ENCODE measurements around the gene SNX3. TPM values are rescaled to one million over a fixed set of nuclear protein-coding genes. Genes with fewer than 3 reads are reported as not detected.
"Not testable (repeated sequence)": the region's sequence is repeated elsewhere in the genome, so short reads cannot be mapped to it uniquely, and the experiment has no call there.

Gene SNX3
- total RNA-seq, 1 experiment from 2014 or later: 102 TPM

DNA sequence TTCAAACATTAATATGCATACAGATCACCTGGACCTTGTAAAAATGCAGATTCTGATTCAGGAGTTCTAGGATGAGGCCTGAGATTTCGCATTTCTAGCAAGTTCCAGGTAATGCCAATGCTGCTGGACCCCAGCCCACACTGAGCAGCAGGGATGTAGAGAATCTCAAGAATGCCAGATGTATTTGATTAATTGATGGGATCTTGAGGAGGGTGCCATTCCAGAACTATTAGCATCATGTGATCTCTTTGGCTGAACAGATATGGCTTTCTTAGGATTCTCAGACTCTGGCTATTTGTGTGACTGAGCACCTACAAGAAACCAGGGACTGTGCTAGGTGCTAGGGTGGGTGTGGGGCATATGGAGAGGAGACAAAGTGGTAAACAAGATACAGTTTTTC lies 16.5 kb upstream of the SNX3 start:
- Histone ChIP-seq H3K4me2 (no peak overlapping the region), H3K27me3 (ENCODE audit: insufficient read depth, low read depth) (no peaks in the 10 kb centered on the region), H3K27ac (no peak overlapping the region), H3K36me3 (ENCODE audit: low read depth) (no peaks in the 10 kb centered on the region), H3K9me2 (ENCODE audit: insufficient read depth) (peaks cover 5% of the 10 kb centered on the region), H3K4me1 (replicated peaks; ENCODE audit: insufficient read depth) (no peaks in the 10 kb centered on the region), H3F3A (ENCODE audit: insufficient read depth, low read depth) (no peaks in the 10 kb centered on the region), H3K4me3 (no peak overlapping the region), H3K9me3 (ENCODE audit: insufficient read depth, low read depth) (no peaks in the 10 kb centered on the region), H3K79me2 (ENCODE audit: low read depth) (no peaks in the 10 kb centered on the region), H2AFZ (no peak overlapping the region), H4K20me1 (ENCODE audit: insufficient read depth) (no peaks in the 10 kb centered on the region)
- intact Hi-C loops (cut with micrococcal nuclease; ENCODE audit: unreplicated experiment): no loop called here
- DNase-seq: no peak
- no TSS peak for BruUV-seq (replicated peaks)
- ChIA-PET CTCF (no interaction called here), POLR2A (ENCODE audit: unreplicated experiment) (no interaction called here)
- TF ChIP-seq, protein P1, sequence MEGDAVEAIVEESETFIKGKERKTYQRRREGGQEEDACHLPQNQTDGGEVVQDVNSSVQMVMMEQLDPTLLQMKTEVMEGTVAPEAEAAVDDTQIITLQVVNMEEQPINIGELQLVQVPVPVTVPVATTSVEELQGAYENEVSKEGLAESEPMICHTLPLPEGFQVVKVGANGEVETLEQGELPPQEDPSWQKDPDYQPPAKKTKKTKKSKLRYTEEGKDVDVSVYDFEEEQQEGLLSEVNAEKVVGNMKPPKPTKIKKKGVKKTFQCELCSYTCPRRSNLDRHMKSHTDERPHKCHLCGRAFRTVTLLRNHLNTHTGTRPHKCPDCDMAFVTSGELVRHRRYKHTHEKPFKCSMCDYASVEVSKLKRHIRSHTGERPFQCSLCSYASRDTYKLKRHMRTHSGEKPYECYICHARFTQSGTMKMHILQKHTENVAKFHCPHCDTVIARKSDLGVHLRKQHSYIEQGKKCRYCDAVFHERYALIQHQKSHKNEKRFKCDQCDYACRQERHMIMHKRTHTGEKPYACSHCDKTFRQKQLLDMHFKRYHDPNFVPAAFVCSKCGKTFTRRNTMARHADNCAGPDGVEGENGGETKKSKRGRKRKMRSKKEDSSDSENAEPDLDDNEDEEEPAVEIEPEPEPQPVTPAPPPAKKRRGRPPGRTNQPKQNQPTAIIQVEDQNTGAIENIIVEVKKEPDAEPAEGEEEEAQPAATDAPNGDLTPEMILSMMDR (conservative IDR thresholded peaks at IDR 0.05): no peak
- TF ChIP-seq EZH2 (IDR thresholded peaks at IDR 0.05; ENCODE audit: low read depth): no peak

- Histone ChIP-seq H3K27me3 (ENCODE audit: insufficient read depth, low read depth) (no peaks in the 10 kb centered on the region), H3K27ac (no peak overlapping the region), H3K4me1 (replicated peaks; ENCODE audit: insufficient read depth) (no peaks in the 10 kb centered on the region), H3K9me2 (ENCODE audit: insufficient read depth) (peaks cover under 1% of the 10 kb centered on the region; the same call in 1 of the 2 replicates), H3K36me3 (ENCODE audit: low read depth) (no peaks in the 10 kb centered on the region), H4K20me1 (ENCODE audit: insufficient read depth) (no peaks in the 10 kb centered on the region), H2AFZ (no peak overlapping the region), H3K9me3 (ENCODE audit: insufficient read depth, low read depth) (no peaks in the 10 kb centered on the region), H3K4me2 (no peak overlapping the region), H3F3A (ENCODE audit: insufficient read depth, low read depth) (no peaks in the 10 kb centered on the region), H3K4me3 (no peak overlapping the region), H3K79me2 (ENCODE audit: low read depth) (no peaks in the 10 kb centered on the region)
- intact Hi-C loops (cut with micrococcal nuclease; ENCODE audit: unreplicated experiment): no loop called here
- ChIA-PET POLR2A (ENCODE audit: unreplicated experiment) (interaction anchor here (0.7 kb wide), 1 partner anchor 68 kb away, joined by 4 read pairs; no protein-coding TSS in a partner anchor), CTCF (no interaction called here)
- BruUV-seq (replicated peaks): no TSS peak
- no peak for DNase-seq
- no peak for TF ChIP-seq EZH2 (IDR thresholded peaks at IDR 0.05; ENCODE audit: low read depth)
- TF ChIP-seq, protein P1 (conservative IDR thresholded peaks at IDR 0.05): no peak
These were observed 15.1 kb upstream of the SNX3 start for GRCh38 chr6:108275976-108276375.

GRCh38 chr6:108274546-108274945 lies 13.7 kb upstream of the SNX3 start:
- H4K20me1 ChIP-seq (ENCODE audit: insufficient read depth): no peaks in the 10 kb centered on the region
- TF ChIP-seq EZH2 (IDR thresholded peaks at IDR 0.05; ENCODE audit: low read depth): no peak
- TF ChIP-seq, protein P1 (conservative IDR thresholded peaks at IDR 0.05): no peak
- intact Hi-C loops (cut with micrococcal nuclease; ENCODE audit: unreplicated experiment): no loop called here
- no peak overlapping the region for H3K4me2 ChIP-seq
- ChIA-PET CTCF (no interaction called here), POLR2A (ENCODE audit: unreplicated experiment) (no interaction called here)
- no TSS peak for BruUV-seq (replicated peaks)
- DNase-seq: no peak
- no peaks in the 10 kb centered on the region for H3F3A ChIP-seq (ENCODE audit: insufficient read depth, low read depth)
- no peak overlapping the region for H3K4me3 ChIP-seq
- H3K27ac ChIP-seq: no peak overlapping the region
- no peak overlapping the region for H2AFZ ChIP-seq
- H3K9me3 ChIP-seq (ENCODE audit: insufficient read depth, low read depth): no peaks in the 10 kb centered on the region
- no peaks in the 10 kb centered on the region for H3K9me2 ChIP-seq (ENCODE audit: insufficient read depth)
- H3K36me3 ChIP-seq (ENCODE audit: low read depth): no peaks in the 10 kb centered on the region
- no peaks in the 10 kb centered on the region for H3K27me3 ChIP-seq (ENCODE audit: insufficient read depth, low read depth)
- H3K4me1 ChIP-seq (replicated peaks; ENCODE audit: insufficient read depth): no peaks in the 10 kb centered on the region
- no peaks in the 10 kb centered on the region for H3K79me2 ChIP-seq (ENCODE audit: low read depth)

DNA sequence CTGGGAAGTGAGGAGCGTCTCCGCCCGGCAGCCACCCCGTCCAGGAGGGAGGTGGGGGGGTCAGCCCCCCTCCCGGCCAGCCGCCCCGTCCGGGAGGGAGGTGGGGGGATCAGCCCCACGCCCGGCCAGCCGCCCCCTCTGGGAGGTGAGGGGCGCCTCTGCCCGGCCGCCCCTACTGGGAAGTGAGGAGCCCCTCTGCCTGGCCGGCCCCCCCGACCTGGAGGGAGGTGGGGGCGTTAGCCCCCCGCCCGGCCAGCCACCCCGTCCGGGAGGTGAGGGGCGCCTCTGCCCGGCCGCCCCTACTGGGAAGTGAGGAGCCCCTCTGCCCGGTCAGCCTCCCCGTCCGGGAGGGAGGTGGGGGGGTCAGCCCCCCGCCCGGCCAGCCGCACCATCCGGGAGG lies 9.1 kb upstream of the SNX3 start:
- POLR2A ChIA-PET (ENCODE audit: unreplicated experiment); H3K9me2 ChIP-seq (ENCODE audit: insufficient read depth): not testable (repeated sequence)

More for the DNA sequence above, 9.1 kb upstream of the SNX3 start:
- CTCF ChIA-PET; H4K20me1 ChIP-seq (ENCODE audit: insufficient read depth); H3K27ac ChIP-seq; BruUV-seq (replicated peaks); H3K79me2 ChIP-seq (ENCODE audit: low read depth); H3F3A ChIP-seq (ENCODE audit: insufficient read depth, low read depth); H3K36me3 ChIP-seq (ENCODE audit: low read depth); H3K4me3 ChIP-seq; H3K4me1 ChIP-seq (replicated peaks; ENCODE audit: insufficient read depth); intact Hi-C loops (cut with micrococcal nuclease; ENCODE audit: unreplicated experiment); DNase-seq; H2AFZ ChIP-seq; H3K27me3 ChIP-seq (ENCODE audit: insufficient read depth, low read depth); H3K4me2 ChIP-seq; H3K9me3 ChIP-seq (ENCODE audit: insufficient read depth, low read depth): not testable (repeated sequence)
